MCF 10A (cell line): ENCODE results near the gene SMTNL1. TPM values are rescaled to one million over a fixed set of nuclear protein-coding genes. Genes with fewer than 3 reads are reported as not detected.
A peak's percentile ranks its signal among the peaks of the same experiment; 100 is the strongest.

ENCODE experiments used
- BruUV-seq: library from RNA; stranded (reverse); fragments of 400-500 nt; replicated peaks from 2 replicates; lab custom pipeline; 2021; lab: Mats Ljungman, UMichigan
- CTCF ChIA-PET: fragments of 300-600 bp; sonication (Branson Sonifier 250); formaldehyde crosslinking; extraction: SDS; loops from one replicate; lab custom pipeline; 2021; ENCODE audit warnings: antibody characterized with exemption, inconsistent platforms; lab: Yijun Ruan, JAX
- POLR2A ChIA-PET: fragments of 300-600, 350-650 bp; sonication (Branson Sonifier 250); formaldehyde crosslinking; extraction: SDS; loops from one replicate; lab custom pipeline; 2020; ENCODE audit warnings: antibody characterized with exemption, inconsistent platforms; lab: Yijun Ruan, JAX
- DNase-seq: peaks from one replicate; pipeline ENCODE4 v3.0.0-alpha.2; 2018; ENCODE audit not compliant: unreplicated experiment
- H3K27ac Mint-ChIP-seq: one replicate; pipeline ENCODE4 v1.8.0; 2022; ENCODE audit warnings: mild to moderate bottlenecking, low read depth, mixed read lengths; ENCODE audit not compliant: unreplicated experiment
- H3K27me3 Mint-ChIP-seq: one replicate; pipeline ENCODE4 v1.8.0; 2022; ENCODE audit warnings: mixed read lengths; ENCODE audit not compliant: insufficient read depth, unreplicated experiment
- H3K36me3 Mint-ChIP-seq: one replicate; pipeline ENCODE4 v1.8.0; 2022; ENCODE audit warnings: mild to moderate bottlenecking, moderate library complexity, mixed read lengths; ENCODE audit not compliant: insufficient read depth, unreplicated experiment
- H3K4me1 Mint-ChIP-seq: one replicate; pipeline ENCODE4 v1.8.0; 2022; ENCODE audit warnings: mixed read lengths; ENCODE audit not compliant: insufficient read depth, unreplicated experiment
- H3K4me3 Mint-ChIP-seq: one replicate; pipeline ENCODE4 v1.8.0; 2022; ENCODE audit warnings: mild to moderate bottlenecking, moderate library complexity, mixed read lengths; ENCODE audit not compliant: unreplicated experiment
- H3K9me3 Mint-ChIP-seq: one replicate; pipeline ENCODE4 v1.8.0; 2022; ENCODE audit warnings: mixed read lengths; ENCODE audit not compliant: unreplicated experiment
- CTCF ChIP-seq: fragments of 200-600 bp; IDR thresholded peaks from one replicate; pipeline ENCODE4 v1.8.0; 2022; ENCODE audit warnings: antibody characterized with exemption, mild to moderate bottlenecking; ENCODE audit not compliant: unreplicated experiment
- intact Hi-C: fragments of 100-400 bp; cut with micrococcal nuclease; formaldehyde crosslinking; loops from 2 replicates; pipeline ENCODE4 v1.14.1; 2022
- total RNA-seq: library from RNA; stranded (reverse); gene quantifications from 2 replicates; pipeline ENCODE4 v1.2.3, GENCODE V29; 2022

The SMTNL1 gene
- total RNA-seq, 1 experiment from 2014 or later, result not detected

DNA sequence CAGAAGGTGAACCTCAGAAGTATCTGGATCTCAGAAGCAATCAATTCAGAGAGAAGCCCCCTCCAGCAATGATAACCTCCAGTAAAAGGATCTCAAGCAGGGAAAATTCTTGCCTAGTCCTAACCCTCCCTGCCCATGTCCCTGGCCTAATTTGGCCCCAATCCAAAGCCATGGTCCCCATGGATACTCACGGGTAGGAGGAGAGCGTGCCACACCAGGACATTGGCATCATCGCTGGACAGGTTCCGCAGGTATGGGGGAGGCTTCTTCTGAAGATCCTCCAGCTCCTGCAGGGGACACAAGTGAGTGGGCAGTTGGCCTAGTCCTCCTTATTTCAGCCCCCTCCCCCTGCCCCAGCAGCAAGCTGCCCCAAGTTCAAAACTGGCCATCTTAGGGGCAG, 22.8 kb downstream of the SMTNL1 start:
- Mint-ChIP-seq H3K4me3 (no peak overlapping the region), H3K4me1 (peaks cover 4% of the 10 kb centered on the region), H3K9me3 (no peaks in the 10 kb centered on the region), H3K36me3 (peaks cover 34% of the 10 kb centered on the region), H3K27me3 (no peaks in the 10 kb centered on the region), H3K27ac (no peak overlapping the region)
- intact Hi-C loops, result no loop called here
- ChIA-PET POLR2A (no interaction called here), CTCF (interaction anchor here (0.6 to 0.7 kb wide), 2 partner anchors 75 to 79 kb away, joined by 3 read pairs; no protein-coding TSS in a partner anchor)
- BruUV-seq, result no TSS peak
- DNase-seq, result no peak
- no peak for TF ChIP-seq CTCF

DNA sequence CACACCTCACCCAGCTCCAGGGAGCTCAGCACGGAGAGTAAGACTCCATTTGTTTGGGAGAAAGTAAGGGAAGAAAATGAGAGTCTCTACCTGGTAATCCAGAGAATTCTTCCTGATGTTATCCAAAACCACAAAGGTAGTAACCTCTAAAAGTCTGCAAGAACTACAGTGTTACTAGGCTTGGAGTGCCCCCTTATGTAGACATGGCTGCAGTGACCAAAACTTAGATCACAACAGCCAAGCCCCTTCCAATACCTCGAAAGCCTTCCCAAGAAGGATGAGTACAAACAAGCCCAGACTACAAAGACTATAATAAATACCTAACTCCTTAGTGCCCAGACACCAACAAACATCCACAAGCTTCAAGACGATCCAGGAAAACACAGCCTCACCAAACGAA, 25.2 kb downstream of the SMTNL1 start:
- Mint-ChIP-seq H3K4me3 (no peak overlapping the region), H3K36me3 (peaks cover 18% of the 10 kb centered on the region), H3K27ac (no peak overlapping the region), H3K9me3 (no peaks in the 10 kb centered on the region), H3K4me1 (peaks cover 22% of the 10 kb centered on the region), H3K27me3 (no peaks in the 10 kb centered on the region)
- TF ChIP-seq CTCF, result no peak
- ChIA-PET CTCF (interaction anchor here (1.0 to 2.0 kb wide), 6 partner anchors 16 to 105 kb away, joined by 3 to 8 read pairs (median 4); no protein-coding TSS in a partner anchor), POLR2A (interaction anchor here (0.6 kb wide), 1 partner anchor 43 kb away, joined by 3 read pairs; no protein-coding TSS in a partner anchor)
- BruUV-seq, result no TSS peak
- intact Hi-C loops, result no loop called here
- DNase-seq, result no peak

DNA sequence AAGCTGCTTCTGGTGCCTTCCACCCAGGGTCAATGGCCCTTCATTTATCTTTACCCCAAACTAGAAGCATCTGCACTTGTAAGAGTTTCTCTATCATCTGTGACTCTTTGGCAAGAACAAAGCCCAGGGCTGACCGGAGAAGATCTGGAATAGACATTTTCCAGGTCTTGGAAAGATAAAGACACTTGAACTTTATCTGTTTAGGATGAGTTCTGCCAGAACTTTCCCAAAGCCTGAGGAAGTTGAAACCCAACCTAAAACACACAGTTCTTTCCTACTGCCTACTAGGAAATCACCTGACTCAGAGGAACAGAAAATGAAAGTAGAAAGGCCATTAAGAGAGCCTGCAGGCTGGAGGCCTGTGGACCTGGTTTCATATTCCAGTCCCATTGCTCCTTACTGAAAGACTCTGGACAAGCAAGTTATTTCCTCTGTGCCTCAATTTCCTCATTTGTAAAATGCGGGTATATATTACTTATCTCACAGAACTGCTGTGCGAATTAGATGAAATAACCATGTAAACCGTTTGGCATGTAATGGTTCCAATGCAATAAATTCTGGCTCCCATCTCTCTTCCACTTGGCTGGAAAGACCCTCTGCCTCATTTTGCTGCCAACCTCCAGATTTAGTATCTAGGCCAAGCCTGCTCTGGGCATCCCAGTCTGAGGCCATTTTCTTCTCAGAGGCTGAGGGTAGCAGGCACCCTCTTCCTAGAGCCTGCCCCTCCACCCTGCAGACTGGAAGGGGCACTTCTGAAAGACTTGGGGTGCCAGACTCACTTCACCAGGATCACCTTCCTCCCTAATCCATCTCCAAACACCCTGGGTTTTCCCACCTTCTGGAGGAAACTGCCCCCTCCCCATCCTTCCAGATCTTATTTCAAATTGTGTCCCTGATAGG, 28.9 kb downstream of the SMTNL1 start:
- Mint-ChIP-seq H3K27me3 (no peaks in the 10 kb centered on the region), H3K9me3 (no peaks in the 10 kb centered on the region), H3K27ac (peak overlapping the region; percentile 20), H3K36me3 (peaks cover 6% of the 10 kb centered on the region), H3K4me1 (peaks cover 34% of the 10 kb centered on the region), H3K4me3 (peak overlapping the region; percentile 94)
- peak; percentile 44 for DNase-seq
- ChIA-PET CTCF (interaction anchor here (0.5 to 9.6 kb wide), 11 partner anchors 11 to 729 kb away, joined by 3 to 315 read pairs (median 4); no protein-coding TSS in a partner anchor), POLR2A (interaction anchor here (0.8 to 2.6 kb wide), 3 partner anchors 19 to 35 kb away, joined by 3 to 10 read pairs (median 3); partner anchors contain the start of gene TIMM10)
- intact Hi-C loops, result loop anchor here (2.0 to 5.0 kb wide), 3 partner anchors 109 to 219 kb away; partner anchors contain the start of genes MED19 and TMX2
- TF ChIP-seq CTCF, result no peak
- BruUV-seq, result no TSS peak
